ENCODE data around the gene ZNF221.

DNA sequence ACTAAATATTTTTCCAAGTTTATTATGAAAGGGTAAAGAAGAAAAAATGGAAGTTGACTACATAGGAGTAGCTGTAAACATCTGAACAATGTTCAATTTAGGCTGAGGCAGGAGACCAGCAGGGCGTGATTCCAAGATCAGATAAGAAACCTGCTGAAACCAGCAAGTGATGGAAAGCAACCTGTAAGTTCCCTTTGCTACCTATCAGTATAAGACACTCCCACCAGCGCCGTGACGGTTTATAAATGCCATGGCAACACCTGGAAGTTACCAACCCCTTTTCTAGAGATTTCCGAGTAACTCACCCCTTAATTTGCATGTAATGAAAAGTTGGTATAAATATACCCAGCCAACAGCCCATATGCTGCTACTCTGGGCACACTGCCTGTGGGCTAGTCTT is 14.8 kb upstream of the ZNF221 start:
- TF ChIP-seq, protein P1, sequence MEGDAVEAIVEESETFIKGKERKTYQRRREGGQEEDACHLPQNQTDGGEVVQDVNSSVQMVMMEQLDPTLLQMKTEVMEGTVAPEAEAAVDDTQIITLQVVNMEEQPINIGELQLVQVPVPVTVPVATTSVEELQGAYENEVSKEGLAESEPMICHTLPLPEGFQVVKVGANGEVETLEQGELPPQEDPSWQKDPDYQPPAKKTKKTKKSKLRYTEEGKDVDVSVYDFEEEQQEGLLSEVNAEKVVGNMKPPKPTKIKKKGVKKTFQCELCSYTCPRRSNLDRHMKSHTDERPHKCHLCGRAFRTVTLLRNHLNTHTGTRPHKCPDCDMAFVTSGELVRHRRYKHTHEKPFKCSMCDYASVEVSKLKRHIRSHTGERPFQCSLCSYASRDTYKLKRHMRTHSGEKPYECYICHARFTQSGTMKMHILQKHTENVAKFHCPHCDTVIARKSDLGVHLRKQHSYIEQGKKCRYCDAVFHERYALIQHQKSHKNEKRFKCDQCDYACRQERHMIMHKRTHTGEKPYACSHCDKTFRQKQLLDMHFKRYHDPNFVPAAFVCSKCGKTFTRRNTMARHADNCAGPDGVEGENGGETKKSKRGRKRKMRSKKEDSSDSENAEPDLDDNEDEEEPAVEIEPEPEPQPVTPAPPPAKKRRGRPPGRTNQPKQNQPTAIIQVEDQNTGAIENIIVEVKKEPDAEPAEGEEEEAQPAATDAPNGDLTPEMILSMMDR (IDR thresholded peaks at IDR 0.05), result no peak
- TF ChIP-seq TCF7L2 (IDR thresholded peaks at IDR 0.05; ENCODE audit: low read depth, low read length) (no peak), POLR2AphosphoS5 (IDR thresholded peaks at IDR 0.05; ENCODE audit: low read depth, low read length) (no peak), SIN3A (IDR thresholded peaks at IDR 0.05; ENCODE audit: borderline replicate concordance, insufficient read depth, low read depth, low read length) (no peak)
- TF ChIP-seq, protein P2, sequence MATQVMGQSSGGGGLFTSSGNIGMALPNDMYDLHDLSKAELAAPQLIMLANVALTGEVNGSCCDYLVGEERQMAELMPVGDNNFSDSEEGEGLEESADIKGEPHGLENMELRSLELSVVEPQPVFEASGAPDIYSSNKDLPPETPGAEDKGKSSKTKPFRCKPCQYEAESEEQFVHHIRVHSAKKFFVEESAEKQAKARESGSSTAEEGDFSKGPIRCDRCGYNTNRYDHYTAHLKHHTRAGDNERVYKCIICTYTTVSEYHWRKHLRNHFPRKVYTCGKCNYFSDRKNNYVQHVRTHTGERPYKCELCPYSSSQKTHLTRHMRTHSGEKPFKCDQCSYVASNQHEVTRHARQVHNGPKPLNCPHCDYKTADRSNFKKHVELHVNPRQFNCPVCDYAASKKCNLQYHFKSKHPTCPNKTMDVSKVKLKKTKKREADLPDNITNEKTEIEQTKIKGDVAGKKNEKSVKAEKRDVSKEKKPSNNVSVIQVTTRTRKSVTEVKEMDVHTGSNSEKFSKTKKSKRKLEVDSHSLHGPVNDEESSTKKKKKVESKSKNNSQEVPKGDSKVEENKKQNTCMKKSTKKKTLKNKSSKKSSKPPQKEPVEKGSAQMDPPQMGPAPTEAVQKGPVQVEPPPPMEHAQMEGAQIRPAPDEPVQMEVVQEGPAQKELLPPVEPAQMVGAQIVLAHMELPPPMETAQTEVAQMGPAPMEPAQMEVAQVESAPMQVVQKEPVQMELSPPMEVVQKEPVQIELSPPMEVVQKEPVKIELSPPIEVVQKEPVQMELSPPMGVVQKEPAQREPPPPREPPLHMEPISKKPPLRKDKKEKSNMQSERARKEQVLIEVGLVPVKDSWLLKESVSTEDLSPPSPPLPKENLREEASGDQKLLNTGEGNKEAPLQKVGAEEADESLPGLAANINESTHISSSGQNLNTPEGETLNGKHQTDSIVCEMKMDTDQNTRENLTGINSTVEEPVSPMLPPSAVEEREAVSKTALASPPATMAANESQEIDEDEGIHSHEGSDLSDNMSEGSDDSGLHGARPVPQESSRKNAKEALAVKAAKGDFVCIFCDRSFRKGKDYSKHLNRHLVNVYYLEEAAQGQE (IDR thresholded peaks at IDR 0.05; ENCODE audit: insufficient read depth in 1 of 2, low read depth in 2 of 2, low read length in 1 of 2), result no peak
